Activated effector memory CD4-positive, alpha-beta T cell treated with Interleukin-2 at 50 U/mL for 16 hours (primary cell): Measurements from ENCODE around the gene DDX56.

Experiments used
- DNase-seq: peaks from one replicate; pipeline ENCODE4 v3.0.0-alpha.2; 2020

DDX56 gene

GRCh38 chr7:44534087-44534486, 39.6 kb downstream of the DDX56 start:
- no peak for DNase-seq

GRCh38 chr7:44533301-44534055, 40.2 kb downstream of the DDX56 start:
- DNase-seq = no peak

GRCh38 chr7:44531421-44532380, 42.0 kb downstream of the DDX56 start:
- no peak for DNase-seq

GRCh38 chr7:44530990-44531389, 42.7 kb downstream of the DDX56 start:
- no peak for DNase-seq

GRCh38 chr7:44524811-44525388, 48.8 kb downstream of the DDX56 start:
- no peak for DNase-seq

- no peak for DNase-seq
Observed at GRCh38 chr7:44522315-44522714, 51.4 kb downstream of the DDX56 start.

- no peak for DNase-seq
Observed at GRCh38 chr7:44521347-44522095, 52.2 kb downstream of the DDX56 start.

GRCh38 chr7:44520574-44520973, 53.1 kb downstream of the DDX56 start:
- no peak for DNase-seq

- DNase-seq = no peak
Observed at GRCh38 chr7:44519546-44519945, 54.2 kb downstream of the DDX56 start.

- DNase-seq = no peak
Observed at GRCh38 chr7:44518761-44519160, 54.9 kb downstream of the DDX56 start.

- no peak for DNase-seq
Observed at GRCh38 chr7:44517175-44517574, 56.5 kb downstream of the DDX56 start.
